HG02970 (cell line): ENCODE results near the gene PCDHGA4.
"Not testable (repeated sequence)": the region's sequence is repeated elsewhere in the genome, so short reads cannot be mapped to it uniquely, and the experiment has no call there.

Experiments
- ATAC-seq: cut with Tn5 transposase; IDR thresholded peaks from one replicate; pipeline ENCODE4 v1.9.1; 2021; ENCODE audit warnings: mild to moderate bottlenecking, moderate library complexity, moderate number of reproducible peaks; ENCODE audit not compliant: unreplicated experiment, low FRiP score

The PCDHGA4 gene

DNA sequence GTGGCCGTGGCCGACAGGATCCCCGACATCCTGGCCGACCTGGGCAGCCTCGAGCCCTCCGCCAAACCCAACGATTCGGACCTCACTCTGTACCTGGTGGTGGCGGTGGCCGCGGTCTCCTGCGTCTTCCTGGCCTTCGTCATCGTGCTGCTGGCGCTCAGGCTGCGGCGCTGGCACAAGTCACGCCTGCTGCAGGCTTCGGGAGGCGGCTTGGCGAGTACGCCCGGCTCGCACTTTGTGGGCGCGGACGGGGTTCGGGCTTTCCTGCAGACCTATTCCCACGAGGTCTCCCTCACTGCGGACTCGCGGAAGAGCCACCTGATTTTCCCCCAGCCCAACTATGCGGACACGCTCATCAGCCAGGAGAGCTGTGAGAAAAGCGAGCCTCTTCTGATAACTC, 8.8 kb upstream of the PCDHGA4 start:
- ATAC-seq = not testable (repeated sequence)

DNA sequence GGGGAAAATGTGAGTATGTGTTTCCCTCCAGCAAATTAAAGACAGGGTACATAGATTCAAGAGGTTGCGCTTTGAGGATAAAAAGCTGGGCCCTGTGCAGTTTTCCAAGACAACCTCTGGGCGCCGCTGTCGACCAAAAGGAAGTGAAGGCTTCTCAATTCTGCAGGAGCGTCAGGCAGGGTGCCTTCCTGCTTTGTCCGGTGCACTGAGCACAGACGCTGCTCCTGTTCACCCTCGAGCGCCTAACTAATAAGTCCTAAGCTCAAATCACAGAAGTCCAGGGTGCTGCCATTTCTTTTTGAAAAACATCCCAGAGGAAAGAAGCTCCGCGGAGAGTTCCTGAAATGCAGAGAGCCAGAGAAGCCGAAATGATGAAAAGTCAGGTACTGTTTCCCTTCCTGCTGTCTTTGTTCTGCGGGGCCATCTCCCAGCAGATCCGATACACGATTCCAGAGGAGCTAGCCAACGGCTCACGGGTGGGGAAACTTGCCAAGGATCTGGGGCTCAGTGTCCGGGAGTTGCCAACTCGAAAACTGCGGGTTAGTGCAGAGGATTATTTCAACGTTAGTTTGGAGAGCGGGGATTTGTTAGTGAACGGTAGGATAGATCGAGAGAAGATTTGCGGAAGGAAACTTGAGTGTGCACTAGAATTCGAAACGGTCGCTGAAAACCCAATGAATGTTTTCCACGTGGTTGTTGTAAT, 4.8 kb upstream of the PCDHGA4 start, which contains the start of gene PCDHGB1:
Gene PCDHGB1, plus strand, starts transcription at position 183 of the 703 bp plus-strand sequence. Its CDS starts 162 bp downstream, at position 345.
- no peak for ATAC-seq

DNA sequence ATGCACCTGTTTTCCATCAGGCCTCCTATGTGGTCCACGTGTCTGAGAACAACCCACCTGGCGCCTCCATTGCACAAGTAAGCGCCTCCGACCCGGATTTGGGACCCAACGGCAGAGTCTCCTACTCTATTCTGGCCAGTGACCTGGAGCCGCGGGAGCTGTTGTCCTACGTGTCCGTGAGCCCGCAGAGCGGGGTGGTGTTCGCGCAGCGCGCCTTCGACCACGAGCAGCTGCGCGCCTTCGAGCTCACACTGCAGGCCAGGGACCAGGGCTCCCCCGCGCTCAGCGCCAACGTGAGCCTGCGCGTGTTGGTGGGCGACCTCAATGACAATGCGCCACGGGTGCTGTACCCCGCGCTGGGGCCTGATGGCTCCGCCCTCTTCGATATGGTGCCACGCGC, 3.2 kb upstream of the PCDHGA4 start:
- no peak for ATAC-seq

DNA sequence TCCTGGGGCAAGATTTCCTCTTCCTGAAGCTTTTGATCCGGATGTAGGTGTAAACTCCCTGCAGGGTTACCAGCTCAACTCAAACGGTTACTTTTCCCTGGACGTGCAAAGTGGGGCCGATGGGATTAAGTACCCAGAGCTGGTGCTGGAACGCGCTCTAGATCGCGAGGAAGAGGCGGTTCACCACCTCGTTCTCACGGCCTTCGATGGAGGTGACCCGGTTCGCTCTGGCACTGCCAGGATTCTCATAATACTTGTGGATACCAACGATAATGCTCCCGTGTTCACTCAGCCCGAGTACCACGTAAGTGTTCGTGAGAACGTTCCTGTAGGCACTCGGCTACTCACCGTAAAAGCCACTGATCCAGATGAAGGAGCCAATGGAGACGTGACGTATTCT, 820 bp downstream of the PCDHGA4 start:
- no peak for ATAC-seq

DNA sequence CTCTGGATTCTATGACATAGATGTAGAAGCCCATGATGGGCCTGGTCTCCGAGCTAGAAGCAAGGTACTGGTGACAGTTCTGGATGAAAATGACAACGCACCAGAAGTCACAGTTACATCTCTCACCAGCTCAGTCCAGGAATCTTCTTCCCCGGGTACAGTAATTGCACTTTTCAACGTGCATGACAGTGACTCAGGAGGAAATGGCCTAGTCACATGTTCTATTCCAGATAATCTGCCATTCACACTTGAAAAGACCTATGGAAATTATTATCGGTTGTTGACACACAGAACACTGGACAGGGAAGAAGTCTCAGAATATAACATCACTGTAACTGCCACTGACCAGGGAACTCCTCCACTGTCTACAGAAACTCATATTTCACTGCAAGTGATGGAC, 1.3 kb downstream of the PCDHGA4 start:
- ATAC-seq = no peak

DNA sequence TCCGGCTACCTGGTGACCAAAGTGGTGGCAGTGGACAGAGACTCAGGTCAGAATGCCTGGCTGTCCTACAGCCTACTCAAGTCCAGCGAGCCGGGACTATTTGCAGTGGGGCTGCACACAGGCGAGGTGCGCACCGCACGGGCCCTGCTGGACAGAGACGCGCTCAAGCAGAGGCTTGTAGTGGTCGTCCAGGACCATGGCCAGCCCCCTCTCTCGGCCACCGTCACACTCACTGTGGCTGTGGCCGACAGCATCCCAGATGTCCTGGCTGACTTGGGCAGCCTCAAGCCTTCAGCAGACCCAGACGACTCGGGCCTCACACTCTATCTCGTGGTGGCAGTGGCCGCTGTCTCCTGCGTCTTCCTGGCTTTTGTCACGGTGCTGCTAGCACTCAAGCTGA, 2.1 kb downstream of the PCDHGA4 start:
- no peak for ATAC-seq

DNA sequence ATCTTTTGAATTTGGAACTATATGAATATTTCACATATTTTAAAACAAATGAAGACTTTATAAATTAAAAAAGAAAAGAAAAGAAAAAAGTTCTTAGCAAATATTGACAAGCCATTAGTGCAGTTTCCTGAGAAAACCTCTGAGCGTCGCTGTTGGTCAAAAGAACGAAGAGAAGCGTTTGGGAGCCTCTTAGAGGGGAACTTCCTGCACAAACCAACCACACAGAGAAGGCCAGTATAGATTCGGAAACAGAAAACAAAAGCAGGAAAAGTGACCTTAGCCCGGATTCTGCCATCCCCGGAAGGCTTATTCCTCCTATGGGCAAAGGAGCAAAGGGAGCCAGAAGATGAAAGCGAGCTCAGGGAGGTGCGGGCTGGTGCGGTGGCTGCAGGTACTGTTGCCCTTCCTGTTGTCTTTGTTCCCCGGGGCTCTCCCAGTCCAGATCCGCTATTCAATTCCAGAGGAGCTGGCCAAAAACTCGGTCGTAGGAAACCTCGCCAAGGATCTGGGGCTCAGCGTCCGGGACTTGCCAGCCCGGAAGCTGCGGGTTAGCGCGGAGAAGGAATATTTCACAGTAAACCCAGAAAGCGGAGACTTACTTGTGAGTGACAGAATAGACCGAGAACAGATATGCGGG, 5.1 kb downstream of the PCDHGA4 start, which contains the start of gene PCDHGB2:
Gene PCDHGB2, plus strand, starts transcription at position 205 of the 637 bp plus-strand sequence. Its CDS starts 142 bp downstream, at position 347.
- ATAC-seq = no peak

DNA sequence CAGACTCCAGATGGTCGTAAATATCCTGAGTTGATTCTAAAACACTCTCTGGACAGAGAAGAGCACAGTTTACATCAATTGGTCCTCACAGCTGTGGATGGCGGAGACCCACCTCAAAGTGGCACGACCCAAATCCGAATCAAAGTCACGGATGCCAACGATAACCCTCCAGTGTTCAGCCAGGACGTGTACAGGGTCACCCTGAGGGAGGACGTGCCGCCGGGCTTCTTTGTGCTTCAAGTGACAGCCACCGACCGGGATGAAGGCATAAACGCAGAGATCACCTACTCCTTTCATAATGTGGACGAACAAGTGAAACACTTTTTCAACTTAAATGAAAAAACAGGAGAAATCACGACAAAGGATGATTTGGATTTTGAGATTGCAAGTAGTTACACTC, 5.9 kb downstream of the PCDHGA4 start:
- ATAC-seq = no peak

DNA sequence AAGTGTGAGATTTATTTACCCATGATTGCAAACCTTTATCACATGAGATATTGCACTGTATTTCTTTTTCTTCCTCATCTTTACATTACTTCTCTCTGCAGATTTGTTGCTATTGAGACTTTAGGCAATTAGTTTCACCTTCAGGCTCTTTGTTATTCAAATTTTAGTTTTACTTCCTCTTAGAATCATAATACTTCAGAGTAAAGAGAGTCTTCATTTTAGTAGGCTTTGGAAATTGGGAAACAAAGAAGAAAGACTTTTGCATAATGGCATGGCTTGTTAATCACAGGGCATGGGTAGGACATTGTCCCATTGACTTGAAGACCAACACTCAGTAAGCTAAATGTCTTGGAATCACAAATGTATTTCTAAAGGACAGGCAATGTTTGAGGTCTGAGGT, 7.9 kb downstream of the PCDHGA4 start:
- ATAC-seq = no peak

DNA sequence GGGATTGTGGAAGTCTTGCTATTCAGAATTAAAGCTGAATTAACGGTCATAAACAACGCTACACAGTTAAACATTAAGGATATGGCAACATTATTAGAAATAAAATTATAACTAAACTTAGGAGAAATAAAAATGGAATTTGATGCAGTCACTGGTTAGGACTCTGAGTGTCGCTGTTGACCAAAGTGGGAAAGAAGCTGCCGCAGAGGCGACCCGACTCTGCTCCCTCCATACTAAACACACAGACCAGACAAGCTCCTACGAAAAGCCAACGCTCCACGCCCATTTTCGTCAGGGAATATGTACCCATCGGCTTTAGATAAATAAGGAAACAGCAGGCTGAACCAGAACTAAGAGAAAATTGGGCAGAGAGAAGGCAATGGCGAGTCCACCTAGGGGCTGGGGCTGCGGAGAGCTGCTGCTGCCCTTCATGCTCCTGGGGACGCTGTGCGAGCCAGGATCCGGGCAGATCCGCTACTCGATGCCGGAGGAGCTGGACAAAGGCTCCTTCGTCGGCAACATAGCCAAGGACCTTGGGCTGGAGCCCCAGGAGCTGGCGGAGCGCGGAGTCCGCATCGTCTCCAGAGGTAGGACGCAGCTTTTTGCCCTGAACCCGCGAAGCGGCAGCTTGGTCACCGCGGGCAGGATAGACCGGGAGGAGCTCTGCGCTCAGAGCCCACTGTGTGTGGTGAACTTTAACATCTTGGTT, 9.3 kb downstream of the PCDHGA4 start, which contains the start of gene PCDHGA5:
Gene PCDHGA5, plus strand, starts transcription at position 211 of the 709 bp plus-strand sequence. Its CDS starts 169 bp downstream, at position 380.
- no peak for ATAC-seq

DNA sequence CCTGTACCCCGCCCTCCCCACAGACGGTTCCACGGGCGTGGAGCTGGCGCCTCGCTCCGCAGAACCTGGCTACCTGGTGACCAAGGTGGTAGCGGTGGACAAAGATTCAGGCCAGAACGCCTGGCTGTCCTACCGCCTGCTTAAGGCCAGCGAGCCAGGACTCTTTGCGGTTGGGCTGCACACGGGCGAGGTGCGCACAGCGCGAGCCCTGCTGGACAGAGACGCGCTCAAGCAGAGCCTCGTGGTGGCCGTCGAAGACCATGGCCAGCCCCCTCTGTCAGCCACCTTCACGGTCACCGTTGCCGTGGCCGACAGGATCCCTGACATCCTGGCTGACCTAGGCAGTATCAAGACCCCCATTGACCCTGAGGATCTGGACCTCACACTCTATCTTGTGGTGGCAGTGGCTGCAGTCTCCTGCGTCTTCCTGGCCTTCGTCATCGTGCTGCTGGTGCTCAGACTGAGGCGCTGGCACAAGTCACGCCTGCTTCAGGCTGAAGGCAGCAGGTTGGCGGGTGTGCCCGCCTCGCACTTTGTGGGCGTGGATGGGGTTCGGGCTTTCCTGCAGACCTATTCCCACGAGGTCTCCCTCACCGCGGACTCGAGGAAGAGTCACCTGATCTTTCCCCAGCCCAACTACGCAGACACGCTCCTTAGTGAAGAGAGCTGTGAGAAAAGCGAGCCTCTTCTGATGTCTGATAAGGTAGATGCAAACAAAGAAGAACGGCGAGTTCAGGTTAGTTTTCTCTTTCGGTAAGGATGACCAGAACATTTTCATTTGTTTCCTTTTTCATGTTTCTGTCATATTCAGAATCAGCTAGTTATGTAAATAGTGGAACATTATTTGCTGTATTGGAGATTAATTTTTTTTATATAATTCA, 11.4 kb downstream of the PCDHGA4 start:
- ATAC-seq = no peak

DNA sequence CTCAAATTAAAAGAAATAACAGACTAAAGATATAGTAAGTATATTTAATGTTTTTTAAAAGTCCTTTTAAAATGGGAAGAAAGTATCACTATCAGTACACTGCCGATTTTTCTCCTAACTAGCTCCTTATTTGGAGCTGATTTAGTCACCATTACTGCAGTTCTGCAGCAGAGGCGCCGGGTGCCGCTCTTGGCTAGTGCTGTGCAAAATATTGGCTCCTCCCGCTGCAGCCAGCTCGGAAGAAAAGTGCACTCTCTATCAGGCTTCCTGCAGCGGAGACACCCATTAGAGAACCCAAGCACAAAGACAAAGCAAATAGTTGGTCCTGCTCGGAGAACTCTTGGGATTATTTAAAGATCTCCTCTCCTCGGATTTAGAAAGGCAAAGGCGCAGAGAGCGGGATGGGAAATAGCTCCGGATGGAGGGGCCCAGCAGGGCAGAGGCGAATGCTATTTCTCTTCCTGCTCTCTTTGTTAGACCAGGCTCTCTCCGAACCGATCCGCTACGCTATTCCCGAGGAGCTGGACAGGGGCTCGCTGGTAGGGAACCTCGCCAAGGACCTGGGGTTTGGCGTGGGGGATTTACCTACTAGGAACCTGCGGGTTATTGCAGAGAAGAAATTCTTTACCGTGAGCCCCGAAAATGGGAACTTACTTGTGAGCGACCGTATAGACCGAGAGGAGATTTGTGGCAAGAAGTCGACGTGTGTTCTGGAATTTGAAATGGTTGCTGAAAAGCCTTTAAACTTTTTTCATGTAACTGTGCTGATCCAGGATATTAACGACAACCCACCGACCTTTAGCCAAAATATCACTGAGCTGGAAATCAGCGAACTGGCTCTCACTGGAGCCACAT, 15.4 kb downstream of the PCDHGA4 start, which contains the start of gene PCDHGB3:
Gene PCDHGB3, plus strand, starts transcription at position 249 of the 855 bp plus-strand sequence. Its CDS starts 153 bp downstream, at position 402.
- ATAC-seq = no peak

DNA sequence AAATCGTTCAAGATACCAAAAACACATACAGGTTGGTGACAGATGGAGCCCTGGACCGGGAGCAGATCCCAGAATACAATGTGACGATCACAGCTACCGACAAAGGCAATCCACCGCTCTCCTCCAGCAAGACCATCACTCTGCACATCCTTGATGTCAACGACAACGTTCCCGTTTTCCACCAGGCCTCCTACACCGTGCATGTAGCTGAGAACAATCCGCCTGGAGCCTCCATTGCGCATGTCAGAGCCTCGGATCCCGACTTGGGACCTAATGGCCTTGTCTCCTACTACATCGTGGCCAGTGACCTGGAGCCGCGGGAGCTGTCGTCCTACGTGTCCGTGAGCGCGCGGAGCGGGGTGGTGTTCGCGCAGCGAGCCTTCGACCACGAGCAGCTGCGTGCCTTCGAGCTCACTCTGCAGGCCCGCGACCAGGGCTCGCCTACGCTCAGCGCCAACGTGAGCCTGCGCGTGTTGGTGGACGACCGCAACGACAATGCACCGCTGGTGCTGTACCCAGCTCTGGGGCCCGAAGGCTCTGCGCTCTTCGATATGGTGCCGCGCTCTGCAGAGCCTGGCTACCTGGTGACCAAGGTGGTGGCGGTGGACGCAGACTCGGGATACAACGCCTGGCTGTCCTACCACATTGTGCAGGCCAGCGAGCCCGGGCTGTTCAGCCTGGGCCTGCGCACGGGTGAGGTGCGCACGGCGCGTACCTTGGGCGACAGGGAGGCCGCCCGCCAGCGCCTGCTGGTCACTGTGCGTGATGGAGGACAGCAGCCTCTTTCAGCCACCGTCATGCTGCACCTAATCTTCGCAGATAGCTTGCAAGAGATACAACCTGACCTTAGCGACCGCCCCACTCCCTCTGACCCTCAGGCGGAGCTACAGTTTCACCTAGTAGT, 17.0 kb downstream of the PCDHGA4 start:
- no peak for ATAC-seq

DNA sequence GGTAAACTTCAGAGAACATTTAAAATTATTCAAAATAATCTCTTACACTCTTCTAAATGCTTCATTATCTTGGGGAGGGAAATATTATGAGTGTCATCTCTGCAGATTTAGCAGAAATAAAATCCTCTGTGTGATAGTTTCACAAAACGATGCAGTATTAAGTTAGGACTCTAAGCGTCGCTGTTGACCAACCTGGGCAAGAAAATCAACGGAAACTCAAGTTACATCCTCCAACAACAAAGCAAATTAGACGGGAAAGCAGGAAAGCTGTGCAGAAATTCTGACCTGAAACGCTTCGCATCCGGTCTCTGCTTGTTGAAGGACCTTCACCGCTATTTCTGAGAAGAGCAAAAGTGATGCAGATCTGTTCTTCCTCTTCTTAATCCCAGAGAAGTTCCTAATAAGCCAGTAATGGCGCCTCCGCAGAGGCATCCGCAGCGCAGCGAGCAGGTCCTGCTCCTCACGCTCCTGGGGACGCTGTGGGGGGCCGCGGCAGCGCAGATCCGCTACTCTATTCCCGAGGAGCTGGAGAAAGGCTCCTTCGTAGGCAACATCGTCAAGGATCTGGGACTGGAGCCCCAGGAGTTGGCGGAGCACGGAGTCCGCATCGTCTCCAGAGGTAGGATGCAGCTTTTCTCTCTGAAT, 19.0 kb downstream of the PCDHGA4 start, which contains the start of gene PCDHGA6:
Gene PCDHGA6, plus strand, starts transcription at position 219 of the 645 bp plus-strand sequence. Its CDS starts 193 bp downstream, at position 412.
- ATAC-seq = no peak

DNA sequence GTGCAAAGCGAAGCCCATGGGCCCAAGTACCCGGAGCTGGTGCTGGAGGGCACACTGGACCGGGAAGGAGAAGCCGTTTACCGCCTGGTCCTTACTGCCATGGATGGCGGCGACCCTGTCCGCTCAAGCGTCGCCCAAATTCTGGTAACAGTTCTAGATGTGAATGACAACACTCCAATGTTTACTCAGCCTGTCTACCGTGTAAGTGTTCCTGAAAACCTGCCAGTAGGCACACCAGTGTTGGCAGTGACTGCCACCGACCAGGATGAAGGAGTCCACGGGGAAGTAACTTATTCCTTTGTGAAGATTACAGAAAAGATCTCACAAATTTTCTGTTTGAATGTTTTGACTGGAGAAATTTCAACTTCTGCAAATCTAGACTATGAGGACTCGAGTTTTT, 19.8 kb downstream of the PCDHGA4 start:
- ATAC-seq = no peak

DNA sequence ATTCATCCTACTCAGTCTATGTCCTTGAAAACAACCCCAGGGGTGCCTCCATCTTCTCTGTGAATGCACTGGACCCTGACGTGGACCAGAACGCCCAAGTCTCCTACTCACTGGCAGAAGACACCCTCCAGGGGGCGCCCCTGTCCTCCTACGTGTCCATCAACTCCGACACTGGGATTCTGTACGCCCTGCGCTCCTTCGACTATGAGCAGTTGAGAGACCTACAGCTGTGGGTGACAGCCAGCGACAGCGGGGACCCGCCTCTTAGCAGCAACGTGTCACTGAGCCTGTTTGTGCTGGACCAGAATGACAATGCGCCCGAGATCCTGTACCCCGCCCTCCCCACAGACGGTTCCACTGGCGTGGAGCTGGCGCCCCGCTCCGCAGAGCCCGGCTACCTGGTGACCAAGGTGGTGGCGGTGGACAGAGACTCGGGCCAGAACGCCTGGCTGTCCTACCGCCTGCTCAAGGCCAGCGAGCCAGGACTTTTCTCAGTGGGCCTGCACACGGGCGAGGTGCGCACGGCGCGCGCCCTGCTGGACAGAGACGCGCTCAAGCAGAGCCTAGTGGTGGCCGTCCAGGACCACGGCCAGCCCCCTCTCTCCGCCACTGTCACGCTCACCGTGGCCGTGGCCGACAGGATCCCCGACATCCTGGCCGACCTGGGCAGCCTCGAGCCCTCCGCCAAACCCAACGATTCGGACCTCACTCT, 20.8 kb downstream of the PCDHGA4 start:
- ATAC-seq = not testable (repeated sequence)
